Cardiac muscle cell (in vitro differentiated cells and primary cell): ENCODE data around the gene UROC1. TPM values are rescaled to one million over a fixed set of nuclear protein-coding genes. Genes with fewer than 3 reads are reported as not detected.

Experiments
- DNase-seq, 2 donors: peaks; one replicate each; pipeline versions ENCODE4 v3.0.0 to v3.0.0-alpha.2; 2010 to 2017; ENCODE audit warnings: low read depth in 1 of 2, low spot score in 1 of 2
- H3K27ac ChIP-seq: fragments of 200-600 bp; sonication (generic); 2 replicates; pipeline ENCODE4 v1.5.1; 2016
- H3K27me3 ChIP-seq: fragments of 200-600 bp; sonication (generic); 2 replicates; pipeline ENCODE4 v1.6.0; 2016; ENCODE audit warnings: control low read depth
- H3K36me3 ChIP-seq: fragments of 200-600 bp; sonication (generic); 2 replicates; pipeline ENCODE4 v1.5.1; 2016; ENCODE audit warnings: control low read depth
- H3K4me1 ChIP-seq: fragments of 200-600 bp; sonication (generic); 2 replicates; pipeline ENCODE4 v1.8.1; 2017; ENCODE audit warnings: low read depth, mild to moderate bottlenecking, mixed run types
- H3K4me3 ChIP-seq: fragments of 200-600 bp; sonication (generic); 2 replicates; pipeline ENCODE4 v1.5.1; 2016; ENCODE audit warnings: mild to moderate bottlenecking
- H3K9me3 ChIP-seq: fragments of 200-600 bp; sonication (generic); 2 replicates; pipeline ENCODE4 v1.5.1; 2017; ENCODE audit warnings: low read depth, mild to moderate bottlenecking, control low read depth
- CTCF ChIP-seq: IDR thresholded peaks from 2 replicates; pipeline ENCODE4 v1.5.1; 2012; ENCODE audit warnings: low read depth, mild to moderate bottlenecking, low read length
- polyA plus RNA-seq: library from polyadenylated mRNA; unstranded; fragments of >200 nt; fragmentation: Nextera tagmentation; extraction: Ambion mirVana; gene quantifications from 2 replicates; pipeline ENCODE4 v1.2.1, GENCODE V29; 2016
- total RNA-seq: library from RNA; depleted of rRNA; stranded (reverse); fragments of >200 nt; gene quantifications from 2 replicates; pipeline ENCODE4 v1.2.3, GENCODE V29; 2016

UROC1 gene
- total and polyA plus RNA-seq, 2 experiments from 2014 or later: not detected

- no peaks in the 10 kb centered on the region for H3K4me1 ChIP-seq
- no peaks in the 10 kb centered on the region for H3K9me3 ChIP-seq
- DNase-seq: no peak
- no peaks in the 10 kb centered on the region for H3K27me3 ChIP-seq
- TF ChIP-seq CTCF: no peak
- H3K36me3 ChIP-seq: peaks cover 60% of the 10 kb centered on the region
- no peak overlapping the region for H3K4me3 ChIP-seq
- H3K27ac ChIP-seq: no peak overlapping the region
These were observed 57.2 kb downstream of the UROC1 start for GRCh38 chr3:126460381-126460780.

GRCh38 chr3:126459763-126460127, 57.8 kb downstream of the UROC1 start:
- H3K4me1 ChIP-seq: no peaks in the 10 kb centered on the region
- no peak for TF ChIP-seq CTCF
- H3K36me3 ChIP-seq: peaks cover 57% of the 10 kb centered on the region
- DNase-seq: no peak
- no peak overlapping the region for H3K27ac ChIP-seq
- H3K4me3 ChIP-seq: no peak overlapping the region
- no peaks in the 10 kb centered on the region for H3K27me3 ChIP-seq
- no peaks in the 10 kb centered on the region for H3K9me3 ChIP-seq

DNA sequence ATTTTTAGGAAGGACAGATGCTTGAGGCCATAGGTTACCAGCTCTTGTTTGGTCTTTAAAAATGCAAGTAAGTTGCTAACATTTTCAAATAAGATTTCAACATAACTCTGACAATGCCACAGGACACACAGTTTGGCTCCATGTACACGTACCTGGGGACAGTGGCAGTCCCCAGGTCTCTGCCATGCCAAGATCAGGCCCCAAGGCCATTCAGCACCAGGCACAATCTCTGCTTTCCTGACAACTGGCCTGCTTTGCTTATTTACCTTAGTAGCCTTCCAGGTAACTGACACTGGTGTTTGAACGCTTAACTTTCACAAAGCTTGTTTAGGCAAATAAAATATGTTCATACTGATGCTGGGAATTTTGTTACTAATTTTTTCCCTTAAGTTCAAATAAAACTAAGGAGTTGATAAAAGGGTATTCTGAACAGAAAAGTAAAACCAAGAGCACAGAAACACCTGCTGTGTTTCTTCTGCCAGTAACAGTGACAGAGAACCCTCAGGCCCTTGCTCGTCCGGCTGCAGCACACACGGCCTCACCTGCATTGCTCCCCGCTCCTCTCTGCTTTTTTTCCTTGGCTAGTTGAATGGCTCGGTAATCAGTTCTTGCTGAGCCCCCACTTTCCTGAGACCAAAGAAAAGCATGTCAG, 58.3 kb downstream of the UROC1 start:
- TF ChIP-seq CTCF: no peak
- Histone ChIP-seq H3K9me3 (no peaks in the 10 kb centered on the region), H3K36me3 (peaks cover 57% of the 10 kb centered on the region), H3K27ac (no peak overlapping the region), H3K27me3 (no peaks in the 10 kb centered on the region), H3K4me3 (no peak overlapping the region), H3K4me1 (no peaks in the 10 kb centered on the region)
- DNase-seq: no peak

- no peak overlapping the region for H3K4me3 ChIP-seq
- no peaks in the 10 kb centered on the region for H3K9me3 ChIP-seq
- no peaks in the 10 kb centered on the region for H3K4me1 ChIP-seq
- H3K27ac ChIP-seq: no peak overlapping the region
- no peaks in the 10 kb centered on the region for H3K27me3 ChIP-seq
- peaks cover 50% of the 10 kb centered on the region for H3K36me3 ChIP-seq
- TF ChIP-seq CTCF: no peak
- DNase-seq: no peak
These were observed 60.7 kb downstream of the UROC1 start for GRCh38 chr3:126456766-126457388.

DNA sequence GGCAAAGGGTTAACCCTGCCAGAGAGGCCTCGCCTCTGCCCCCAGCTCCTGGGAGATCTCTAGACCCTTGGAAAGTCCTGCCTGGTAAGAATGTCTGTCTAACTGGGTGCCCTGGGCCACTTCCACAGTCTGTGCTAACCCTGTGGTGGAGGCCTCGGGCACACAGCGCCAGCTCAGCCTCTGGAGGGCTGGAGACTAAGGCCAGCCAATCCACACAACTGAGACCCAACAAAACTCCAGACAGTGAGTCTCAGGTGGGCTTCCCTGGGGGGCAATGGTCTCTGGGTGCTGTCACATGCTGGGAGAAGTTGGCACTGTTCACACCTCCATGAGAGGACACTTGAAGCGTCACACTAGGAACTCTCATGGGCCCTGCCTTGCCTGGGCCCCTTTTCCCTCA, 61.4 kb downstream of the UROC1 start:
- H3K9me3 ChIP-seq: no peaks in the 10 kb centered on the region
- H3K27ac ChIP-seq: no peak overlapping the region
- TF ChIP-seq CTCF: no peak
- no peak overlapping the region for H3K4me3 ChIP-seq
- H3K36me3 ChIP-seq: peaks cover 50% of the 10 kb centered on the region
- no peak for DNase-seq
- H3K27me3 ChIP-seq: no peaks in the 10 kb centered on the region
- H3K4me1 ChIP-seq: no peaks in the 10 kb centered on the region
